SK-N-SH (cell line): ENCODE data around the gene CSNK1G2. TPM values are rescaled to one million over a fixed set of nuclear protein-coding genes. Genes with fewer than 3 reads are reported as not detected.

Experiments
- CTCF ChIA-PET: fragments of 300-600, 350-600 bp; formaldehyde crosslinking; extraction: SDS; loops from one replicate; lab custom pipeline; 2021; lab: Yijun Ruan, JAX
- POLR2A ChIA-PET: fragments of 350-600 bp; sonication (Branson Sonifier 250); formaldehyde crosslinking; extraction: SDS; loops from one replicate; lab custom pipeline; 2020; ENCODE audit warnings: antibody characterized with exemption, inconsistent platforms; lab: Yijun Ruan, JAX
- DNase-seq: peaks from one replicate; pipeline ENCODE4 v3.0.0; 2012
- H2AFZ ChIP-seq: fragments of 200-600 bp; sonication (generic); 2 replicates; pipeline ENCODE4 v1.8.1; 2016; ENCODE audit warnings: antibody characterized with exemption, mild to moderate bottlenecking, low read depth
- H3F3A ChIP-seq: fragments of 200-600 bp; sonication (generic); replicated peaks from 2 replicates; pipeline ENCODE3; 2016; ENCODE audit warnings: antibody characterized with exemption, mild to moderate bottlenecking; ENCODE audit not compliant: insufficient read depth
- H3K27ac ChIP-seq, 2 experiments: fragments of 200-500 bp in 1 of 2; fragments of 200-600 bp in 1 of 2; sonication (Bioruptor generic) in 1 of 2; sonication (generic), shearing (Covaris generic) in 1 of 2; 2 replicates each; pipeline versions ENCODE4 v1.5.1 to v1.6.1; 2014 to 2016; ENCODE audit warnings: low read depth in 2 of 2, inconsistent platforms in 1 of 2, low read length in 1 of 2, mild to moderate bottlenecking in 1 of 2, mixed read lengths in 1 of 2
- H3K27me3 ChIP-seq: fragments of 200-600 bp; sonication (generic), shearing (Covaris generic); 2 replicates; pipeline ENCODE4 v1.6.1; 2016; ENCODE audit warnings: mixed run types; ENCODE audit not compliant: insufficient read depth
- H3K36me3 ChIP-seq, 2 experiments: fragments of 200-500 bp in 1 of 2; fragments of 200-600 bp in 1 of 2; sonication (Bioruptor generic) in 1 of 2; sonication (generic) in 1 of 2; replicated peaks in 1 of 2; 2 replicates each; pipeline versions ENCODE3 to v1.5.1; 2014 to 2016; ENCODE audit warnings: low read length in 1 of 2, mild to moderate bottlenecking in 1 of 2; ENCODE audit not compliant: insufficient read depth in 2 of 2, control insufficient read depth in 1 of 2
- H3K4me1 ChIP-seq, 2 experiments: fragments of 200-500 bp in 1 of 2; fragments of 200-600 bp in 1 of 2; sonication (Bioruptor generic) in 1 of 2; sonication (generic), shearing (Covaris generic) in 1 of 2; 2 replicates each; pipeline versions ENCODE4 v1.5.1 to v1.6.1; 2014 to 2016; ENCODE audit warnings: low read depth in 1 of 2, low read length in 1 of 2, mixed run types in 1 of 2; ENCODE audit not compliant: insufficient read depth in 2 of 2, control insufficient read depth in 1 of 2
- H3K4me2 ChIP-seq: fragments of 200-600 bp; sonication (generic), shearing (Covaris generic); 2 replicates; pipeline ENCODE4 v1.6.1; 2017; ENCODE audit warnings: mixed run types
- H3K4me3 ChIP-seq, 2 experiments: fragments of 200-500 bp in 1 of 2; fragments of 200-600 bp in 1 of 2; sonication (Bioruptor generic) in 1 of 2; sonication (generic), shearing (Covaris generic) in 1 of 2; 2 replicates each; pipeline versions ENCODE4 v1.5.1 to v1.8.1; 2014 to 2016; ENCODE audit warnings: low read depth in 2 of 2, inconsistent platforms in 1 of 2, low read length in 1 of 2, mild to moderate bottlenecking in 1 of 2, mixed read lengths in 1 of 2, moderate library complexity in 1 of 2
- H3K79me2 ChIP-seq: fragments of 200-600 bp; sonication (generic); 2 replicates; pipeline ENCODE4 v1.8.1; 2017; ENCODE audit warnings: mild to moderate bottlenecking; ENCODE audit not compliant: insufficient read depth
- H3K9ac ChIP-seq: fragments of 200-600 bp; sonication (generic); 2 replicates; pipeline ENCODE4 v1.6.1; 2017; ENCODE audit warnings: mixed run types
- H3K9me2 ChIP-seq: fragments of 200-600 bp; sonication (generic); 2 replicates; pipeline ENCODE4 v1.6.1; 2017; ENCODE audit warnings: mixed run types
- H3K9me3 ChIP-seq: fragments of 200-600 bp; sonication (generic); 2 replicates; pipeline ENCODE4 v1.6.1; 2017; ENCODE audit warnings: mixed run types, mild to moderate bottlenecking, moderate library complexity
- H4K20me1 ChIP-seq: fragments of 200-600 bp; sonication (generic); 2 replicates; pipeline ENCODE4 v1.6.1; 2017; ENCODE audit warnings: mild to moderate bottlenecking, mixed run types; ENCODE audit not compliant: insufficient read depth
- CHD2 ChIP-seq: fragments of 150-350 bp; IDR thresholded peaks from 2 replicates; pipeline ENCODE4 v1.6.1; 2018; ENCODE audit warnings: low read length; ENCODE audit not compliant: partially characterized antibody
- EP300 ChIP-seq, 2 experiments: IDR thresholded peaks; 2 replicates each; pipeline versions ENCODE4 v1.4.0 to v1.6.1; 2012; ENCODE audit warnings: borderline replicate concordance in 1 of 2, low read depth in 1 of 2, low read length in 1 of 2
- FOXJ3 ChIP-seq: sonication (generic); formaldehyde crosslinking; IDR thresholded peaks from 2 replicates; pipeline ENCODE4 v1.5.1; 2020; ENCODE audit warnings: mild to moderate bottlenecking, missing genetic modification reagents
- FOXM1 ChIP-seq: IDR thresholded peaks from 2 replicates; pipeline ENCODE4 v1.4.0; 2012; ENCODE audit warnings: low read depth, mild to moderate bottlenecking
- MEF2A ChIP-seq: IDR thresholded peaks from 2 replicates; pipeline ENCODE4 v1.4.0; 2012; ENCODE audit warnings: low read depth, borderline replicate concordance
- NFIC ChIP-seq: IDR thresholded peaks from 2 replicates; pipeline ENCODE4 v1.4.0; 2012; ENCODE audit warnings: borderline replicate concordance
- NRF1 ChIP-seq: IDR thresholded peaks from 2 replicates; pipeline ENCODE4 v1.6.1; 2012; ENCODE audit warnings: low read depth, mild to moderate bottlenecking, low read length
- POLR2AphosphoS5 ChIP-seq: IDR thresholded peaks from 2 replicates; pipeline ENCODE4 v1.6.1; 2012; ENCODE audit warnings: low read depth, low read length
- RFX5 ChIP-seq: IDR thresholded peaks from 2 replicates; pipeline ENCODE4 v1.6.1; 2012; ENCODE audit warnings: mild to moderate bottlenecking, improper control_type of control experiment, low read length
- SIN3A ChIP-seq: IDR thresholded peaks from 2 replicates; pipeline ENCODE4 v1.6.1; 2012; ENCODE audit warnings: low read depth, mild to moderate bottlenecking, low read length, moderate library complexity, borderline replicate concordance
- SMC3 ChIP-seq: IDR thresholded peaks from 2 replicates; pipeline ENCODE4 v1.6.1; 2012; ENCODE audit warnings: low read depth, low read length, improper control_type of control experiment
- TCF12 ChIP-seq: IDR thresholded peaks from 2 replicates; pipeline ENCODE4 v1.4.0; 2012
- TEAD4 ChIP-seq: IDR thresholded peaks from 2 replicates; pipeline ENCODE4 v1.4.0; 2012; ENCODE audit warnings: mild to moderate bottlenecking, borderline replicate concordance; ENCODE audit not compliant: insufficient read depth
- WGBS: methylation state at CpG from one replicate; pipeline ENCODE4 v1.1.6; 2017; ENCODE audit warnings: low lambda C conversion rate; 5-methylcytosine and 5-hydroxymethylcytosine counted together
- polyA plus RNA-seq, 3 experiments: library from polyadenylated mRNA; depleted of rRNA; stranded (reverse); fragments of >200 nt; gene quantifications; 2 replicates each; pipeline ENCODE4 v1.2.3, GENCODE V29; 2012
- TF ChIP-seq, protein P1 (sequence below): IDR thresholded peaks from 2 replicates; pipeline ENCODE4 v1.6.1; 2012; ENCODE audit warnings: mild to moderate bottlenecking, low read depth, low read length, moderate library complexity
- TF ChIP-seq, protein P2 (sequence below): IDR thresholded peaks from 2 replicates; pipeline ENCODE4; 2012
- TF ChIP-seq, protein P3 (sequence below): fragments of 150-350 bp; IDR thresholded peaks from 2 replicates; pipeline ENCODE4 v1.6.1; 2016; ENCODE audit warnings: mild to moderate bottlenecking, low read depth, low read length
- TF ChIP-seq, protein P4 (sequence below): fragments of 150-350 bp; IDR thresholded peaks from 2 replicates; pipeline ENCODE4 v1.6.1; 2017; ENCODE audit warnings: antibody characterized with exemption, low read length, low read depth, borderline replicate concordance

Gene CSNK1G2
- polyA plus RNA-seq, 1 of the 3 experiments (the other 2 are of a cell fraction) = 79.4 TPM

DNA sequence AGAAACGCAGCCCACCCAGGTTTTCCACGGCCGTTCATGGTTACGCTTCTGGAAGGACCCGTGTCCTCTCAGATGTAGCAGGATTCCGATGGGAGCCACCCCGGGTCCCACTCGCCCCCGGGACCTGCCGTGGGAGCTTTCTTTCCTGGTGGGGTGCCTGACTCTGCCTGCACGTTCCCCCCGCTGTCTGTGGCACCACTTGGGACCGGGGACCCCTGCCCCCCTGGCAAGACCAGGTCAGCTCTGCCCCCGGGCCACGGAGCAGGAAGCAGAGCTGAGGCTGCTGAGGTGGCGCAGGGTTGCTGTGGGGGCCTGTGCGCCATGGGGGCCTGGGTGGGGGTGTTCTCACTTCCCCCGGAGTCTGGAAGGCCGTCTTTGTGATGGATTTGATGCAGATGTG, 12.1 kb downstream of the CSNK1G2 start:
- CTCF ChIA-PET = interaction anchor here (1.4 to 1.5 kb wide), 3 partner anchors 10 to 117 kb away, joined by 3 to 6 read pairs (median 3); no protein-coding TSS in a partner anchor
- H3K9me3 ChIP-seq = no peaks in the 10 kb centered on the region
- no peaks in the 10 kb centered on the region; a peak in 1 of 4 replicates for H3K4me1 ChIP-seq
- H3K4me3 ChIP-seq = no peak overlapping the region
- no peaks in the 10 kb centered on the region for H3K9me2 ChIP-seq
- H3K79me2 ChIP-seq = peaks cover 98% of the 10 kb centered on the region
- WGBS = 97% methylated on average over 8 of the region's 19 CpGs
- no peak overlapping the region for H3K27ac ChIP-seq
- no peak overlapping the region for H3K4me2 ChIP-seq
- POLR2A ChIA-PET = no interaction called here
- H4K20me1 ChIP-seq = peaks cover 78% of the 10 kb centered on the region
- TF ChIP-seq SMC3 (no peak), FOXM1 (no peak), NRF1 (no peak), EP300 (IDR thresholded peaks at IDR 0.05; ENCODE audit: borderline replicate concordance in 1 of 2, low read depth in 1 of 2, low read length in 1 of 2) (no peak), CHD2 (no peak), SIN3A (no peak)
- TF ChIP-seq, protein P1, sequence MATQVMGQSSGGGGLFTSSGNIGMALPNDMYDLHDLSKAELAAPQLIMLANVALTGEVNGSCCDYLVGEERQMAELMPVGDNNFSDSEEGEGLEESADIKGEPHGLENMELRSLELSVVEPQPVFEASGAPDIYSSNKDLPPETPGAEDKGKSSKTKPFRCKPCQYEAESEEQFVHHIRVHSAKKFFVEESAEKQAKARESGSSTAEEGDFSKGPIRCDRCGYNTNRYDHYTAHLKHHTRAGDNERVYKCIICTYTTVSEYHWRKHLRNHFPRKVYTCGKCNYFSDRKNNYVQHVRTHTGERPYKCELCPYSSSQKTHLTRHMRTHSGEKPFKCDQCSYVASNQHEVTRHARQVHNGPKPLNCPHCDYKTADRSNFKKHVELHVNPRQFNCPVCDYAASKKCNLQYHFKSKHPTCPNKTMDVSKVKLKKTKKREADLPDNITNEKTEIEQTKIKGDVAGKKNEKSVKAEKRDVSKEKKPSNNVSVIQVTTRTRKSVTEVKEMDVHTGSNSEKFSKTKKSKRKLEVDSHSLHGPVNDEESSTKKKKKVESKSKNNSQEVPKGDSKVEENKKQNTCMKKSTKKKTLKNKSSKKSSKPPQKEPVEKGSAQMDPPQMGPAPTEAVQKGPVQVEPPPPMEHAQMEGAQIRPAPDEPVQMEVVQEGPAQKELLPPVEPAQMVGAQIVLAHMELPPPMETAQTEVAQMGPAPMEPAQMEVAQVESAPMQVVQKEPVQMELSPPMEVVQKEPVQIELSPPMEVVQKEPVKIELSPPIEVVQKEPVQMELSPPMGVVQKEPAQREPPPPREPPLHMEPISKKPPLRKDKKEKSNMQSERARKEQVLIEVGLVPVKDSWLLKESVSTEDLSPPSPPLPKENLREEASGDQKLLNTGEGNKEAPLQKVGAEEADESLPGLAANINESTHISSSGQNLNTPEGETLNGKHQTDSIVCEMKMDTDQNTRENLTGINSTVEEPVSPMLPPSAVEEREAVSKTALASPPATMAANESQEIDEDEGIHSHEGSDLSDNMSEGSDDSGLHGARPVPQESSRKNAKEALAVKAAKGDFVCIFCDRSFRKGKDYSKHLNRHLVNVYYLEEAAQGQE = no peak
- no peaks in the 10 kb centered on the region for H3F3A ChIP-seq
- H2AFZ ChIP-seq = no peak overlapping the region
- peaks cover 0 to 6% of the 10 kb centered on the region in 2 experiments for H3K36me3 ChIP-seq
- H3K27me3 ChIP-seq = no peaks in the 10 kb centered on the region
- no peak overlapping the region for H3K9ac ChIP-seq
- no peak for DNase-seq

DNA sequence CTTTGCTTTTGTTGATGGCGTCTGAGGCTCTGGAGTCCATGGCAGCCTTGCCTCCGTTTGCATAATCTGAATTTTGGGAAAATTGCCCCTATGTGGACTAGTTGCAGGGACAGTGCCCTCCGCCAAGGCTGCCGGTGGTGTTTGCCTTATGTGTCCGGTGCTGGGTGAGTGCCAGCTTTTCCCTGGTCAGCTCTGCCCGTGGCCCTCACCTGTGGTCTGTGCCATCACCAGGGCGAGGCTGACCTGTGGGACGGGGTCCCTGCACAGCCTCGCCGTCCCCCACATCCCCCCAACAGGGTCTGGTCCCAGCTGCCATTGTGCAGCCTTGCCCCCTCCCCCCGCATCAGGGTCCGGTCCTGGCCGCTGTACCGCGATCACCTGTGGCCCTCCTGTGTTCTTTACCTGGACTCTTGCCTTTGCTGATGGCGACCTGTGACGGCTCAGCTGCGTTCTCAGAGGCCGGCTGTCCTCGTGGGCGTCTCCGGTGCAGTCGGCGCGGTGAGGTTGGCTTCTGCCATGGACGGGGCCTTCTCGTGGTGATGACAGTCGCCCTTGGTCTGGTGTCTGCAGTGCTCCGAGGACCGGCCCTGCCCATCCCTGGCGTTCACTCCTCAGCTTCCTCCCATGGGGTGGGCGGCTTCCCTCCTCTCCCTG, 12.6 kb downstream of the CSNK1G2 start:
- H3K79me2 ChIP-seq = peaks cover 94% of the 10 kb centered on the region
- H3K4me3 ChIP-seq = no peak overlapping the region
- peaks cover 0 to 6% of the 10 kb centered on the region in 2 experiments for H3K36me3 ChIP-seq
- H4K20me1 ChIP-seq = peaks cover 76% of the 10 kb centered on the region
- no peak overlapping the region for H3K4me2 ChIP-seq
- WGBS = 97% methylated on average over 6 of the region's 32 CpGs
- H3K9ac ChIP-seq = no peak overlapping the region
- no peaks in the 10 kb centered on the region for H3K9me2 ChIP-seq
- H3K9me3 ChIP-seq = no peaks in the 10 kb centered on the region
- DNase-seq = no peak
- H3F3A ChIP-seq = no peaks in the 10 kb centered on the region
- ChIA-PET POLR2A (no interaction called here), CTCF (interaction anchor here (1.2 to 1.5 kb wide), 4 partner anchors 8 to 116 kb away, joined by 3 to 6 read pairs (median 4); no protein-coding TSS in a partner anchor)
- H3K27ac ChIP-seq = no peak overlapping the region
- no peak overlapping the region for H2AFZ ChIP-seq
- H3K4me1 ChIP-seq = no peaks in the 10 kb centered on the region; a peak in 1 of 4 replicates
- no peaks in the 10 kb centered on the region for H3K27me3 ChIP-seq
- TF ChIP-seq, protein P2, sequence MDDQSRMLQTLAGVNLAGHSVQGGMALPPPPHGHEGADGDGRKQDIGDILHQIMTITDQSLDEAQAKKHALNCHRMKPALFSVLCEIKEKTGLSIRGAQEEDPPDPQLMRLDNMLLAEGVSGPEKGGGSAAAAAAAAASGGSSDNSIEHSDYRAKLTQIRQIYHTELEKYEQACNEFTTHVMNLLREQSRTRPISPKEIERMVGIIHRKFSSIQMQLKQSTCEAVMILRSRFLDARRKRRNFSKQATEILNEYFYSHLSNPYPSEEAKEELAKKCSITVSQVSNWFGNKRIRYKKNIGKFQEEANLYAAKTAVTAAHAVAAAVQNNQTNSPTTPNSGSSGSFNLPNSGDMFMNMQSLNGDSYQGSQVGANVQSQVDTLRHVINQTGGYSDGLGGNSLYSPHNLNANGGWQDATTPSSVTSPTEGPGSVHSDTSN = no peak
- TF ChIP-seq FOXJ3 (CRISPR knock-in tag) (no peak), TEAD4 (no peak), RFX5 (no peak), CHD2 (no peak), EP300 (IDR thresholded peaks at IDR 0.05; ENCODE audit: borderline replicate concordance in 1 of 2, low read depth in 1 of 2, low read length in 1 of 2) (no peak), NFIC (no peak), MEF2A (no peak), TCF12 (no peak), POLR2AphosphoS5 (no peak)
- TF ChIP-seq, protein P3, sequence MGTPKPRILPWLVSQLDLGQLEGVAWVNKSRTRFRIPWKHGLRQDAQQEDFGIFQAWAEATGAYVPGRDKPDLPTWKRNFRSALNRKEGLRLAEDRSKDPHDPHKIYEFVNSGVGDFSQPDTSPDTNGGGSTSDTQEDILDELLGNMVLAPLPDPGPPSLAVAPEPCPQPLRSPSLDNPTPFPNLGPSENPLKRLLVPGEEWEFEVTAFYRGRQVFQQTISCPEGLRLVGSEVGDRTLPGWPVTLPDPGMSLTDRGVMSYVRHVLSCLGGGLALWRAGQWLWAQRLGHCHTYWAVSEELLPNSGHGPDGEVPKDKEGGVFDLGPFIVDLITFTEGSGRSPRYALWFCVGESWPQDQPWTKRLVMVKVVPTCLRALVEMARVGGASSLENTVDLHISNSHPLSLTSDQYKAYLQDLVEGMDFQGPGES = no peak
- TF ChIP-seq, protein P4, sequence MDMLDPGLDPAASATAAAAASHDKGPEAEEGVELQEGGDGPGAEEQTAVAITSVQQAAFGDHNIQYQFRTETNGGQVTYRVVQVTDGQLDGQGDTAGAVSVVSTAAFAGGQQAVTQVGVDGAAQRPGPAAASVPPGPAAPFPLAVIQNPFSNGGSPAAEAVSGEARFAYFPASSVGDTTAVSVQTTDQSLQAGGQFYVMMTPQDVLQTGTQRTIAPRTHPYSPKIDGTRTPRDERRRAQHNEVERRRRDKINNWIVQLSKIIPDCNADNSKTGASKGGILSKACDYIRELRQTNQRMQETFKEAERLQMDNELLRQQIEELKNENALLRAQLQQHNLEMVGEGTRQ = no peak
